ENCODE data around the gene HACD4. TPM values are rescaled to one million over a fixed set of nuclear protein-coding genes. Genes with fewer than 3 reads are reported as not detected.

HACD4 gene
- total and polyA plus RNA-seq, 4 experiments from 2014 or later = 5.3 to 18.3 (median 12.0) TPM

- Mint-ChIP-seq H3K27ac (peak overlapping the region in 2 of 7 donors; percentile 13 to 72), H3K9me3 (peaks cover 0 to 4% (median 0%) of the 10 kb centered on the region in 8 donors), H3K36me3 (peaks cover 64% of the 10 kb centered on the region in 2 donors), H3K4me1 (peaks cover 32 to 61% (median 43%) of the 10 kb centered on the region in 4 donors), H3K27me3 (no peaks in the 10 kb centered on the region), H3K4me3 (peak overlapping the region in 1 of 8 donors; percentile 62)
- DNase-seq = no peak
- Histone ChIP-seq H3K9me3 (ENCODE audit: control insufficient read depth in 1 of 2, low read length in 2 of 2) (no peaks in the 10 kb centered on the region), H3K36me3 (ENCODE audit: insufficient read depth, low read length) (peaks cover 11% of the 10 kb centered on the region), H3K27ac (ENCODE audit: low read depth, low read length) (no peak overlapping the region), H3K4me3 (ENCODE audit: low read length in 2 of 2) (no peak overlapping the region), H3K27me3 (ENCODE audit: insufficient read depth, low read length) (no peaks in the 10 kb centered on the region), H3K4me1 (ENCODE audit: insufficient read depth, low read length) (peaks cover 31% of the 10 kb centered on the region)
- POLR2A ChIA-PET (ENCODE audit: partially characterized antibody) = no interaction called here
- intact Hi-C loops (cut with micrococcal nuclease) = no loop called here
- CTCF ChIA-PET (ENCODE audit: partially characterized antibody) = interaction anchor here (0.7 kb wide), 1 partner anchor 43 kb away, joined by 3 read pairs; no protein-coding TSS in a partner anchor
Observed at GRCh38 chr9:21023861-21024260, 7.6 kb downstream of the HACD4 start.

GRCh38 chr9:21018177-21018576, 13.3 kb downstream of the HACD4 start:
- peaks cover 11% of the 10 kb centered on the region for H3K36me3 ChIP-seq (ENCODE audit: insufficient read depth, low read length)
- no peak for DNase-seq
- H3K4me3 Mint-ChIP-seq = no peak overlapping the region
- peaks cover 12 to 31% (median 22%) of the 10 kb centered on the region in 4 donors for H3K4me1 Mint-ChIP-seq
- H3K27ac Mint-ChIP-seq = no peak overlapping the region
- H3K9me3 ChIP-seq (ENCODE audit: control insufficient read depth in 1 of 2, low read length in 2 of 2) = no peaks in the 10 kb centered on the region
- POLR2A ChIA-PET (ENCODE audit: partially characterized antibody) = interaction anchor here (1.2 to 3.2 kb wide), 2 partner anchors 13 to 21 kb away, joined by 3 to 13 read pairs; partner anchors contain the start of gene HACD4
- H3K4me1 ChIP-seq (ENCODE audit: insufficient read depth, low read length) = no peaks in the 10 kb centered on the region
- intact Hi-C loops (cut with micrococcal nuclease) = no loop called here
- H3K36me3 Mint-ChIP-seq = peaks cover 67 to 75% of the 10 kb centered on the region in 2 donors
- H3K27me3 ChIP-seq (ENCODE audit: insufficient read depth, low read length) = no peaks in the 10 kb centered on the region
- H3K9me3 Mint-ChIP-seq = peaks cover 0 to 4% (median 0%) of the 10 kb centered on the region in 8 donors
- CTCF ChIA-PET (ENCODE audit: partially characterized antibody) = interaction anchor here (1.5 to 1.6 kb wide), 2 partner anchors 10 to 14 kb away, joined by 3 to 4 read pairs; partner anchors contain the start of gene HACD4
- H3K27ac ChIP-seq (ENCODE audit: low read depth, low read length) = no peak overlapping the region
- no peaks in the 10 kb centered on the region for H3K27me3 Mint-ChIP-seq
- no peak overlapping the region for H3K4me3 ChIP-seq (ENCODE audit: low read length in 2 of 2)

- Mint-ChIP-seq H3K9me3 (peaks cover 0 to 4% (median 0%) of the 10 kb centered on the region in 8 donors), H3K4me1 (peaks cover 12 to 25% (median 18%) of the 10 kb centered on the region in 4 donors), H3K27me3 (no peaks in the 10 kb centered on the region), H3K27ac (peak overlapping the region in 1 of 7 donors; percentile 13), H3K4me3 (no peak overlapping the region), H3K36me3 (peaks cover 70 to 73% of the 10 kb centered on the region in 2 donors)
- Histone ChIP-seq H3K36me3 (ENCODE audit: insufficient read depth, low read length) (peaks cover 11% of the 10 kb centered on the region), H3K4me3 (ENCODE audit: low read length in 2 of 2) (no peak overlapping the region), H3K4me1 (ENCODE audit: insufficient read depth, low read length) (no peaks in the 10 kb centered on the region), H3K27me3 (ENCODE audit: insufficient read depth, low read length) (no peaks in the 10 kb centered on the region), H3K9me3 (ENCODE audit: control insufficient read depth in 1 of 2, low read length in 2 of 2) (no peaks in the 10 kb centered on the region), H3K27ac (ENCODE audit: low read depth, low read length) (no peak overlapping the region)
- intact Hi-C loops (cut with micrococcal nuclease) = no loop called here
- ChIA-PET CTCF (ENCODE audit: partially characterized antibody) (interaction anchor here (1.6 kb wide), 1 partner anchor 13 kb away, joined by 4 read pairs; no protein-coding TSS in a partner anchor), POLR2A (ENCODE audit: partially characterized antibody) (interaction anchor here (0.7 to 3.4 kb wide), 3 partner anchors 15 to 233 kb away, joined by 3 to 12 read pairs (median 3); partner anchors contain the start of gene HACD4)
- DNase-seq = no peak
Observed at GRCh38 chr9:21016701-21017491, 14.5 kb downstream of the HACD4 start.

GRCh38 chr9:21015995-21016394, 15.4 kb downstream of the HACD4 start:
- Histone ChIP-seq H3K27me3 (ENCODE audit: insufficient read depth, low read length) (no peaks in the 10 kb centered on the region), H3K4me1 (ENCODE audit: insufficient read depth, low read length) (no peaks in the 10 kb centered on the region), H3K27ac (ENCODE audit: low read depth, low read length) (no peak overlapping the region), H3K4me3 (ENCODE audit: low read length in 2 of 2) (no peak overlapping the region), H3K36me3 (ENCODE audit: insufficient read depth, low read length) (peaks cover 11% of the 10 kb centered on the region), H3K9me3 (ENCODE audit: control insufficient read depth in 1 of 2, low read length in 2 of 2) (no peaks in the 10 kb centered on the region)
- Mint-ChIP-seq H3K9me3 (peaks cover 0 to 2% (median 0%) of the 10 kb centered on the region in 8 donors), H3K4me1 (peaks cover 8 to 16% (median 14%) of the 10 kb centered on the region in 4 donors), H3K4me3 (no peak overlapping the region), H3K27ac (peak overlapping the region in 3 of 7 donors; percentile 1 to 81 (median 61)), H3K36me3 (peaks cover 72 to 73% of the 10 kb centered on the region in 2 donors), H3K27me3 (no peaks in the 10 kb centered on the region)
- ChIA-PET CTCF (ENCODE audit: partially characterized antibody) (interaction anchor here (1.6 kb wide), 1 partner anchor 12 kb away, joined by 4 read pairs; no protein-coding TSS in a partner anchor), POLR2A (ENCODE audit: partially characterized antibody) (interaction anchor here (3.4 kb wide), 1 partner anchor 16 kb away, joined by 12 read pairs; the partner anchor contains the start of gene HACD4)
- intact Hi-C loops (cut with micrococcal nuclease) = no loop called here
- no peak for DNase-seq

GRCh38 chr9:21015129-21015815, 16.2 kb downstream of the HACD4 start:
- CTCF ChIA-PET (ENCODE audit: partially characterized antibody) = no interaction called here
- Histone ChIP-seq H3K27me3 (ENCODE audit: insufficient read depth, low read length) (no peaks in the 10 kb centered on the region), H3K27ac (ENCODE audit: low read depth, low read length) (no peak overlapping the region), H3K9me3 (ENCODE audit: control insufficient read depth in 1 of 2, low read length in 2 of 2) (no peaks in the 10 kb centered on the region), H3K4me3 (ENCODE audit: low read length in 2 of 2) (no peak overlapping the region), H3K4me1 (ENCODE audit: insufficient read depth, low read length) (no peaks in the 10 kb centered on the region), H3K36me3 (ENCODE audit: insufficient read depth, low read length) (peaks cover 11% of the 10 kb centered on the region)
- Mint-ChIP-seq H3K4me3 (no peak overlapping the region), H3K4me1 (peaks cover 6 to 15% (median 10%) of the 10 kb centered on the region in 4 donors), H3K9me3 (no peaks in the 10 kb centered on the region), H3K27me3 (no peaks in the 10 kb centered on the region), H3K36me3 (peaks cover 72 to 74% of the 10 kb centered on the region in 2 donors), H3K27ac (peak overlapping the region in 1 of 7 donors; percentile 17)
- POLR2A ChIA-PET (ENCODE audit: partially characterized antibody) = interaction anchor here (3.4 kb wide), 1 partner anchor 16 kb away, joined by 12 read pairs; the partner anchor contains the start of gene HACD4
- intact Hi-C loops (cut with micrococcal nuclease) = no loop called here
- no peak for DNase-seq

- ChIA-PET CTCF (ENCODE audit: partially characterized antibody) (interaction anchor here (1.2 kb wide), 1 partner anchor 28 kb away, joined by 5 read pairs; the partner anchor contains the start of gene HACD4), POLR2A (ENCODE audit: partially characterized antibody) (interaction anchor here (0.7 to 2.0 kb wide), 4 partner anchors 13 to 379 kb away, joined by 3 to 22 read pairs (median 4); partner anchors contain the start of gene HACD4)
- Mint-ChIP-seq H3K36me3 (peaks cover 53 to 54% of the 10 kb centered on the region in 2 donors), H3K4me1 (peaks cover 26 to 32% (median 30%) of the 10 kb centered on the region in 4 donors), H3K27ac (peak overlapping the region; percentile 37 to 93 (median 82)), H3K9me3 (peaks cover 0 to 13% (median 6%) of the 10 kb centered on the region in 8 donors), H3K27me3 (no peaks in the 10 kb centered on the region), H3K4me3 (peak overlapping the region; percentile 13 to 74 (median 50))
- H3K9me3 ChIP-seq (ENCODE audit: control insufficient read depth in 1 of 2, low read length in 2 of 2) = no peaks in the 10 kb centered on the region
- H3K4me1 ChIP-seq (ENCODE audit: insufficient read depth, low read length) = peaks cover 31% of the 10 kb centered on the region
- H3K36me3 ChIP-seq (ENCODE audit: insufficient read depth, low read length) = peaks cover 9% of the 10 kb centered on the region
- peak in 4 of 5 donors; percentile 29 to 44 (median 36) for DNase-seq
- H3K4me3 ChIP-seq (ENCODE audit: low read length in 2 of 2) = no peak overlapping the region
- intact Hi-C loops (cut with micrococcal nuclease) = loop anchor here (5.0 kb wide), 1 partner anchor 95 kb away; no protein-coding TSS in a partner anchor
- no peaks in the 10 kb centered on the region for H3K27me3 ChIP-seq (ENCODE audit: insufficient read depth, low read length)
- no peak overlapping the region for H3K27ac ChIP-seq (ENCODE audit: low read depth, low read length)
Observed at GRCh38 chr9:21002040-21002439, 29.4 kb downstream of the HACD4 start.

All from CD4-positive, alpha-beta memory T cell (primary cell).